Pancreas (tissue), 10 donors: ENCODE measurements around the gene PKIB. TPM values are rescaled to one million over a fixed set of nuclear protein-coding genes. Genes with fewer than 3 reads are reported as not detected.

Source experiments
- ATAC-seq, 4 donors: fragments of 200-7000 bp; cut with Tn5 transposase; one replicate each; pipeline versions ENCODE4 v1.8.0 to v1.9.1; 2020; ENCODE audit warnings: mild to moderate bottlenecking in 4 of 4, moderate library complexity in 4 of 4
- DNase-seq, 6 donors: peaks; one replicate each; pipeline ENCODE4 v3.0.0-alpha.2; 2020
- FAIRE-seq: peaks from 2 replicates; lab custom pipeline; 2012; peaks lifted over from hg19 to GRCh38; lab: Jason Lieb, UNC
- H3K27ac ChIP-seq, 4 donors: fragments of 200-600 bp; sonication (generic); 1 replicate in 3 of 4; 2 replicates in 1 of 4; pipeline versions ENCODE4 v1.5.0 to v1.8.0; 2020
- H3K27me3 ChIP-seq, 4 donors: fragments of 200-600 bp; one replicate each; pipeline ENCODE4 v1.8.0; 2021
- H3K36me3 ChIP-seq, 3 donors: fragments of 200-600 bp; sonication (generic) in 1 of 3; one replicate each; pipeline versions ENCODE4 v1.5.0 to v1.8.0; 2020 to 2021
- H3K4me1 ChIP-seq, 3 donors: fragments of 200-600 bp; one replicate each; pipeline ENCODE4 v1.8.0; 2021
- H3K4me3 ChIP-seq, 4 donors: fragments of 200-600 bp; sonication (generic) in 2 of 4; one replicate each; pipeline versions ENCODE4 v1.5.0 to v1.8.0; 2020 to 2021
- H3K9me3 ChIP-seq, 4 donors: fragments of 200-600 bp; one replicate each; pipeline ENCODE4 v1.8.0; 2021
- WGBS, 2 donors: extraction: QIAGEN DNeasy Blood & Tissue Kit; methylation state at CpG; one replicate each; pipeline ENCODE4 v1.1.7; 2013; 5-methylcytosine and 5-hydroxymethylcytosine counted together
- intact Hi-C, 3 donors: fragments of 100-400 bp; cut with DNase I; formaldehyde crosslinking; loops; one replicate each; pipeline versions ENCODE4 v1.11.1 to v1.14.2; 2022
- polyA plus RNA-seq, 2 donors: library from polyadenylated mRNA; stranded (reverse); fragments of 200-250 nt; gene quantifications; one replicate each; pipeline ENCODE4 v1.2.3, GENCODE V29; 2013
- total RNA-seq, 6 donors: library from RNA; stranded (reverse); fragmentation: NEBNext Ultra II Directional in 4 of 6; extraction: Animal tissue kit (Norgen Biotek cat#: 25700) in 4 of 6; gene quantifications; one replicate each; pipeline versions ENCODE4 v1.2.1 to v1.2.4, GENCODE V29; 2021 to 2023
- TF ChIP-seq, protein P1 (sequence below), 4 donors: fragments of 200-600 bp; sonication (generic) in 3 of 4; IDR thresholded peaks; one replicate each; pipeline versions ENCODE4 v1.5.0 to v1.8.0; 2021; ENCODE audit warnings: antibody characterized with exemption in 4 of 4
- donor health status: healthy with polysubstance abuse.
- donor health status: DM: no; HTN: no; CAD: no; lungs with moderate emphysema.
- donor health status: DM: no; HTN: no; CAD: no.
- donor health status: control.
- donor health status: control.
- donor health status: Bipolar disorder and iron deficiency.
- donor health status: DM: yes; HTN: yes; CAD: no.
- donor health status: DM: no; HTN: no; CAD: no.
- donor health status: DM: no; HTN: no; CAD: no.
- donor health status: DM: yes; HTN: yes; CAD: no.

PKIB gene
- total and polyA plus RNA-seq, 8 donors = 1.2 to 21.1 (median 5.4) TPM

DNA sequence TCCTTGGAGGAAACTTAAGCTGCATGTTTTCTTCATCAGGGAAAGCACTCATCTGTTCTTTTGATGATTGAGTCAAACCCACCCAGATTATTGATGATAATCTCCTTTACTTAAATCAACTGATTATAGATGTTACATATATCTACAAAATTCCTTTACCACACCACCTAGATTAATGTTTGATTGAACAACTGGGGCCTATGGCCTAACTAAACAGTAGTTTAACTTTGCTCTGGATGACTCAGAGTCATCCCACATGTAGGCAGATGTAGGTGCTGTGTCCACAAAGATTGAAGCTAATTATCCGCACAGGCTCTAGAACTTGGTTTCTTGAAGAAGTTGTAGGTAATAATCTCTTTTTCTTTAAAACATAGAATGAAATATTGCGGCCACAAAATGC is 42.2 kb downstream of the PKIB start:
- TF ChIP-seq, protein P1, sequence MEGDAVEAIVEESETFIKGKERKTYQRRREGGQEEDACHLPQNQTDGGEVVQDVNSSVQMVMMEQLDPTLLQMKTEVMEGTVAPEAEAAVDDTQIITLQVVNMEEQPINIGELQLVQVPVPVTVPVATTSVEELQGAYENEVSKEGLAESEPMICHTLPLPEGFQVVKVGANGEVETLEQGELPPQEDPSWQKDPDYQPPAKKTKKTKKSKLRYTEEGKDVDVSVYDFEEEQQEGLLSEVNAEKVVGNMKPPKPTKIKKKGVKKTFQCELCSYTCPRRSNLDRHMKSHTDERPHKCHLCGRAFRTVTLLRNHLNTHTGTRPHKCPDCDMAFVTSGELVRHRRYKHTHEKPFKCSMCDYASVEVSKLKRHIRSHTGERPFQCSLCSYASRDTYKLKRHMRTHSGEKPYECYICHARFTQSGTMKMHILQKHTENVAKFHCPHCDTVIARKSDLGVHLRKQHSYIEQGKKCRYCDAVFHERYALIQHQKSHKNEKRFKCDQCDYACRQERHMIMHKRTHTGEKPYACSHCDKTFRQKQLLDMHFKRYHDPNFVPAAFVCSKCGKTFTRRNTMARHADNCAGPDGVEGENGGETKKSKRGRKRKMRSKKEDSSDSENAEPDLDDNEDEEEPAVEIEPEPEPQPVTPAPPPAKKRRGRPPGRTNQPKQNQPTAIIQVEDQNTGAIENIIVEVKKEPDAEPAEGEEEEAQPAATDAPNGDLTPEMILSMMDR (IDR thresholded peaks at IDR 0.05) = no peak
- H3K4me1 ChIP-seq = peaks cover 0 to 4% (median 0%) of the 10 kb centered on the region in 3 donors
- 94 to 99% methylated on average over 2 of the region's 2 CpGs for WGBS, 2 donors
- no peaks in the 10 kb centered on the region for H3K9me3 ChIP-seq
- no peak overlapping the region for H3K4me3 ChIP-seq
- H3K27ac ChIP-seq = no peak overlapping the region
- FAIRE-seq = no peak
- no peak for DNase-seq
- no peaks in the 10 kb centered on the region for H3K36me3 ChIP-seq
- H3K27me3 ChIP-seq = no peaks in the 10 kb centered on the region
- intact Hi-C loops = no loop called here
- peak in 2 of 4 donors; percentile 48 to 58 for ATAC-seq

DNA sequence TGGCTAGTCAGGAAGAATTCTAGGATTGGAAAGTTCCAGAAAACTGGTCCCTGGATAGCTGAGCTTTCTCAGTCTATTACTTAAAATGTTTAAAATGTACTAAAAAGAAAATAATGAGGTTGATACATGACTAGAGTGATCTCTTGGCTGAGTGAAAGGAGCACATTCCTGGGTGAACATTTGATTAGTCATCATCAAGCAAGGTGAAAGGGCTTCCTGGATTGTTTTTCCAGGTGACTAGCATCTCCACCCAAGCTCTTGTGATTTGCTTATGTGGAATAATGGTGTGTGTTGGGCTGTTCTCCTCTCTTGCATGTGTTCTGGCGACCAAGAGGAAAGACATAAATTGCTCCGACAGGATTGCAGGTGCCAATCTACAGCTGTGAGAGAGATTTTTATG is 42.9 kb downstream of the PKIB start:
- no peak overlapping the region for H3K27ac ChIP-seq
- peak in 2 of 4 donors; percentile 43 to 62 for ATAC-seq
- peaks cover 0 to 11% (median 0%) of the 10 kb centered on the region in 3 donors for H3K4me1 ChIP-seq
- intact Hi-C loops = no loop called here
- FAIRE-seq = no peak
- no peaks in the 10 kb centered on the region for H3K36me3 ChIP-seq
- H3K9me3 ChIP-seq = no peaks in the 10 kb centered on the region
- no peaks in the 10 kb centered on the region for H3K27me3 ChIP-seq
- TF ChIP-seq, protein P1 (IDR thresholded peaks at IDR 0.05) = no peak
- WGBS, 2 donors = 46 to 61% methylated on average over 2 of the region's 2 CpGs
- H3K4me3 ChIP-seq = no peak overlapping the region
- no peak for DNase-seq

DNA sequence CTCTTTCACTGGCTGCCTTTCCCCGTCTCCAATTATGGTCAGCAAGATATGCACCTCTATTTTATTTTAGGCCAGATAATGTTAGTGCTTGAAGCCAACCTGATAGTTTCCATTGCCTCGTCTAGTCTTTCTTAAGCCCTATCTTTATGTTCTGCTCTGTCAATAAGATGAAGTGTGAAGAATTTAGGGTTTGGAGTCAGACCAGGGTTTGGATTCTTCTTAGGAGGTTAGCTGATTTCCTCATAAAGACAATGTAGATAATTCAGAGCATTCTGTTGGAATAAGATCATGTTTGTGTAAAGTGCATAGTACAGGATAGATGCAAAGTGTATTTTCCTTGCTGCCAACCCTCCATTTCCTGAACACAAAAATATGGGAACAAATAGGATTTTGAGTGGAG is 43.8 kb downstream of the PKIB start:
- intact Hi-C loops = no loop called here
- H3K36me3 ChIP-seq = no peaks in the 10 kb centered on the region
- H3K4me3 ChIP-seq = no peak overlapping the region
- ATAC-seq (no peak), FAIRE-seq (no peak), DNase-seq (no peak)
- no peaks in the 10 kb centered on the region for H3K9me3 ChIP-seq
- no peaks in the 10 kb centered on the region for H3K27me3 ChIP-seq
- H3K4me1 ChIP-seq = peaks cover 0 to 12% (median 0%) of the 10 kb centered on the region in 3 donors
- H3K27ac ChIP-seq = no peak overlapping the region
- TF ChIP-seq, protein P1 (IDR thresholded peaks at IDR 0.05) = no peak
- WGBS, 2 donors = 84 to 88% methylated on average over 2 of the region's 2 CpGs

DNA sequence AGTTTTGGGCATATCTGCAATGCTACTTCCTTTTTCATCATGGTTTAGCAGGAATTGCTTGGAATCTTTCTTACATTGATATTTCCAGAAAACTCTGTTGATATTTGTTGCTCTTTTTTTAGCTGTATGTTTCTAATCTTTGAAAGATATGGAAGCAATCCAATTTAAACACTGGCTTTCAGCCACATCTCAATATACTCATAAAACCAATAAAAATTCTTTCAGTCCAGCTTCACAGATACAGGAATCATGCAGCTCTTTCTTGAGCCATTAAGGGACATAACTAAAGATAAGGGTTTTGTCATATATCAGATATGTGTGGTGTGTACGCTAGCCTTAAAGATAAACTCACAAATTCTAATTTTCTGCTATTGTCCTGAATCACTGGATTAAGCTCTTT is 47.4 kb downstream of the PKIB start:
- ATAC-seq = peak in 3 of 4 donors; percentile 61 to 87 (median 67)
- Histone ChIP-seq H3K27me3 (no peaks in the 10 kb centered on the region), H3K36me3 (no peaks in the 10 kb centered on the region), H3K9me3 (no peaks in the 10 kb centered on the region), H3K27ac (no peak overlapping the region), H3K4me3 (no peak overlapping the region), H3K4me1 (peaks cover 0 to 12% (median 0%) of the 10 kb centered on the region in 3 donors)
- TF ChIP-seq, protein P1 (IDR thresholded peaks at IDR 0.05) = no peak
- DNase-seq = no peak
- WGBS, 2 donors = 6 to 24% methylated on average over 1 of the region's 1 CpG
- intact Hi-C loops = no loop called here
- no peak for FAIRE-seq

DNA sequence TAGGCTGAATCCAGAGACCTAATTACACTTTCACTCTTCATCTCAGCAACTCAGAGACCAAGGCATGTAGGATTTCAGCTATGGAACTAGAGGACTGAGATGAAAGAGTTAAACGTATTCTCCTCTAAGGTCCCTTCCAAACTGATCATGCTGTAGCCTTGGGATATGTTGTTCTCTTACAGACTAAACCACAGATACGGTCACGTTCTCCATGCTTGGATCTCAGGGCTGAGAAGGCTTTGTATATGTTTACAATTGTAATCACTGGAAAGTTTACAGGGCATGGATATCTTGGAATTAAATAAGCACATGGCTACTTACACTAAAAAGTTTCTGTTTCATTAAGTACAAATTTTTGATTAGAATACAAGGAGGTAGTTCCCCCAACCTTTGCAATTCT is 50.1 kb downstream of the PKIB start:
- H3K9me3 ChIP-seq = no peaks in the 10 kb centered on the region
- FAIRE-seq (no peak), ATAC-seq (no peak), DNase-seq (no peak)
- no peaks in the 10 kb centered on the region for H3K36me3 ChIP-seq
- H3K27ac ChIP-seq = no peak overlapping the region
- no peak overlapping the region for H3K4me3 ChIP-seq
- H3K4me1 ChIP-seq = peaks cover 0 to 12% (median 0%) of the 10 kb centered on the region in 3 donors
- TF ChIP-seq, protein P1 (IDR thresholded peaks at IDR 0.05) = no peak
- 40 to 52% methylated on average over 3 of the region's 3 CpGs for WGBS, 2 donors
- no peaks in the 10 kb centered on the region for H3K27me3 ChIP-seq
- intact Hi-C loops = no loop called here
